Natural killer cell (primary cell): ENCODE measurements around the gene ZBTB43. TPM values are rescaled to one million over a fixed set of nuclear protein-coding genes. Genes with fewer than 3 reads are reported as not detected.

Experiments
- ATAC-seq, 3 donors: fragments of 150-1000 bp in 2 of 3; fragments of 200-7000 bp in 1 of 3; cut with Tn5 transposase; 1 replicate in 1 of 3; 2 replicates in 2 of 3; pipeline ENCODE4 v1.10.0; 2021; ENCODE audit warnings: mild to moderate bottlenecking in 2 of 3, moderate library complexity in 2 of 3
- DNase-seq, 2 donors: peaks; one replicate each; pipeline versions ENCODE4 v3.0.0 to v3.0.0-alpha.2; 2013 to 2021; ENCODE audit warnings: mixed read lengths in 1 of 2
- H3K27ac ChIP-seq: one replicate; pipeline ENCODE4 v1.5.1; 2013; ENCODE audit warnings: mild to moderate bottlenecking, low read length
- H3K27me3 ChIP-seq: one replicate; pipeline ENCODE4 v1.6.1; 2013; ENCODE audit warnings: low read length; ENCODE audit not compliant: control insufficient read depth, insufficient read depth
- H3K36me3 ChIP-seq: one replicate; pipeline ENCODE4 v1.6.1; 2013; ENCODE audit warnings: low read length; ENCODE audit not compliant: control insufficient read depth, insufficient read depth
- H3K4me1 ChIP-seq: one replicate; pipeline ENCODE4 v1.6.1; 2013; ENCODE audit warnings: low read length; ENCODE audit not compliant: control insufficient read depth, insufficient read depth
- H3K4me3 ChIP-seq: one replicate; pipeline ENCODE4 v1.5.1; 2013; ENCODE audit warnings: low read length
- H3K9me3 ChIP-seq: one replicate; pipeline ENCODE4 v1.6.1; 2013; ENCODE audit warnings: low read length; ENCODE audit not compliant: control insufficient read depth, insufficient read depth
- H3K27ac Mint-ChIP-seq, 2 donors: one replicate each; pipeline ENCODE4 v1.8.0; 2022; ENCODE audit warnings: mild to moderate bottlenecking in 2 of 2, mixed read lengths in 2 of 2, moderate library complexity in 1 of 2
- H3K27me3 Mint-ChIP-seq, 2 donors: one replicate each; pipeline ENCODE4 v1.8.0; 2022; ENCODE audit warnings: low read depth in 2 of 2, mixed read lengths in 2 of 2
- H3K36me3 Mint-ChIP-seq: one replicate; pipeline ENCODE4 v1.8.0; 2022; ENCODE audit warnings: mixed read lengths
- H3K4me1 Mint-ChIP-seq, 2 donors: one replicate each; pipeline ENCODE4 v1.8.0; 2022; ENCODE audit warnings: mixed read lengths in 2 of 2
- H3K4me3 Mint-ChIP-seq: one replicate; pipeline ENCODE4 v1.8.0; 2022; ENCODE audit warnings: mild to moderate bottlenecking, moderate library complexity, mixed read lengths
- H3K9me3 Mint-ChIP-seq, 2 donors: one replicate each; pipeline ENCODE4 v1.8.0; 2022; ENCODE audit warnings: mixed read lengths in 2 of 2
- WGBS: methylation state at CpG from one replicate; pipeline ENCODE4 v1.1.7; 2013; ENCODE audit warnings: missing lambda C conversion rate; ENCODE audit not compliant: insufficient coverage; 5-methylcytosine and 5-hydroxymethylcytosine counted together
- intact Hi-C: fragments of 100-400 bp; cut with micrococcal nuclease; formaldehyde crosslinking; loops from one replicate; pipeline ENCODE4 v1.14.2; 2022
- total RNA-seq, 4 donors: library from RNA; stranded (reverse); fragments of 120-200 nt in 1 of 4; gene quantifications; one replicate each; pipeline versions ENCODE4 v1.2.3 to v1.2.4, GENCODE V29; 2013 to 2022
- TF ChIP-seq, protein P1 (sequence below): fragments of 200-600 bp; IDR thresholded peaks from one replicate; pipeline ENCODE4 v1.8.0; 2022; ENCODE audit warnings: antibody characterized with exemption

Gene ZBTB43
- total RNA-seq, 3 donors from 2014 or later (not counting 1 experiment from before 2014, with no cell fraction given) = 42.1 to 61.0 (median 57.2) TPM

- no peaks in the 10 kb centered on the region for H3K4me1 ChIP-seq
- H3K27ac ChIP-seq = no peak overlapping the region
- H3K9me3 ChIP-seq = no peaks in the 10 kb centered on the region
- no peak for ATAC-seq
- no peak for DNase-seq
- Mint-ChIP-seq H3K9me3 (no peaks in the 10 kb centered on the region), H3K4me1 (peaks cover 27 to 40% of the 10 kb centered on the region in 2 donors), H3K27me3 (no peaks in the 10 kb centered on the region), H3K27ac (no peak overlapping the region), H3K36me3 (no peaks in the 10 kb centered on the region), H3K4me3 (no peak overlapping the region)
- no peaks in the 10 kb centered on the region for H3K27me3 ChIP-seq
- TF ChIP-seq, protein P1, sequence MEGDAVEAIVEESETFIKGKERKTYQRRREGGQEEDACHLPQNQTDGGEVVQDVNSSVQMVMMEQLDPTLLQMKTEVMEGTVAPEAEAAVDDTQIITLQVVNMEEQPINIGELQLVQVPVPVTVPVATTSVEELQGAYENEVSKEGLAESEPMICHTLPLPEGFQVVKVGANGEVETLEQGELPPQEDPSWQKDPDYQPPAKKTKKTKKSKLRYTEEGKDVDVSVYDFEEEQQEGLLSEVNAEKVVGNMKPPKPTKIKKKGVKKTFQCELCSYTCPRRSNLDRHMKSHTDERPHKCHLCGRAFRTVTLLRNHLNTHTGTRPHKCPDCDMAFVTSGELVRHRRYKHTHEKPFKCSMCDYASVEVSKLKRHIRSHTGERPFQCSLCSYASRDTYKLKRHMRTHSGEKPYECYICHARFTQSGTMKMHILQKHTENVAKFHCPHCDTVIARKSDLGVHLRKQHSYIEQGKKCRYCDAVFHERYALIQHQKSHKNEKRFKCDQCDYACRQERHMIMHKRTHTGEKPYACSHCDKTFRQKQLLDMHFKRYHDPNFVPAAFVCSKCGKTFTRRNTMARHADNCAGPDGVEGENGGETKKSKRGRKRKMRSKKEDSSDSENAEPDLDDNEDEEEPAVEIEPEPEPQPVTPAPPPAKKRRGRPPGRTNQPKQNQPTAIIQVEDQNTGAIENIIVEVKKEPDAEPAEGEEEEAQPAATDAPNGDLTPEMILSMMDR = no peak
- no peak overlapping the region for H3K4me3 ChIP-seq
- H3K36me3 ChIP-seq = peaks cover 7% of the 10 kb centered on the region
- 97% methylated on average over 7 of the region's 7 CpGs for WGBS
- intact Hi-C loops = no loop called here
Observed at GRCh38 chr9:126827227-126827626, 22.4 kb downstream of the ZBTB43 start.

- DNase-seq (no peak), ATAC-seq (no peak)
- Mint-ChIP-seq H3K4me3 (no peak overlapping the region), H3K27ac (no peak overlapping the region), H3K27me3 (no peaks in the 10 kb centered on the region), H3K36me3 (peaks cover 17% of the 10 kb centered on the region), H3K9me3 (no peaks in the 10 kb centered on the region), H3K4me1 (peaks cover 31 to 41% of the 10 kb centered on the region in 2 donors)
- TF ChIP-seq, protein P1 = no peak
- Histone ChIP-seq H3K27me3 (no peaks in the 10 kb centered on the region), H3K4me3 (no peak overlapping the region), H3K4me1 (no peaks in the 10 kb centered on the region), H3K36me3 (peaks cover 25% of the 10 kb centered on the region), H3K27ac (no peak overlapping the region), H3K9me3 (no peaks in the 10 kb centered on the region)
- no CpG with 5 or more reads among the region's 1 CpG for WGBS
- intact Hi-C loops = no loop called here
Observed at GRCh38 chr9:126829035-126829434, 24.2 kb downstream of the ZBTB43 start.

DNA sequence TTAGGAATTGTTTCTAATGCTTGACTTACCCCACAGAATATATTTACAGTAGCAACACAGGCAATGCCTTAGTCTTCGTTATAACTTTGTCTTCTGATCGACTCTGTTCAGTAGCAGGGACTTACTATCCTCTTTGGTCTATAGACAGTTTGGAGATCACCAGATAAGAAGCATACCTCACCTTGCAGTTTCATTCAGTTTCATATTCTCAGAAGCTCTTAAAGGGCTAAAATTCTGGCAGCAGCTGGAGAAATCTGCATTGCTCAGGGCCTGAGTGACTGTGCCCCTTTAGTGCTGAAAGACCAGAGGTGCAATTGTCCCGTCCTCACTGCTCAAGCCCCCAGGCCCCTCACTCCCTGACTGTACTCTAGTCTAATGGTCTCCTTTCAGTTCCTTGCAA lies 26.0 kb downstream of the ZBTB43 start:
- no peak for ATAC-seq
- H3K4me3 ChIP-seq = no peak overlapping the region
- H3K9me3 ChIP-seq = no peaks in the 10 kb centered on the region
- peaks cover 29% of the 10 kb centered on the region for H3K36me3 ChIP-seq
- DNase-seq = no peak
- H3K27me3 ChIP-seq = no peaks in the 10 kb centered on the region
- no peaks in the 10 kb centered on the region for H3K4me1 ChIP-seq
- no peak overlapping the region for H3K27ac ChIP-seq
- Mint-ChIP-seq H3K4me3 (no peak overlapping the region), H3K4me1 (peaks cover 38 to 47% of the 10 kb centered on the region in 2 donors), H3K36me3 (peaks cover 26% of the 10 kb centered on the region), H3K9me3 (no peaks in the 10 kb centered on the region), H3K27me3 (no peaks in the 10 kb centered on the region), H3K27ac (peak overlapping the region in 1 of 2 donors; percentile 38)
- intact Hi-C loops = no loop called here
- TF ChIP-seq, protein P1 = no peak
- 83% methylated on average over 3 of the region's 3 CpGs for WGBS

- 98% methylated on average over 9 of the region's 9 CpGs for WGBS
- Mint-ChIP-seq H3K9me3 (no peaks in the 10 kb centered on the region), H3K4me1 (peaks cover 40 to 44% of the 10 kb centered on the region in 2 donors), H3K4me3 (no peak overlapping the region), H3K36me3 (peaks cover 26% of the 10 kb centered on the region), H3K27ac (no peak overlapping the region), H3K27me3 (no peaks in the 10 kb centered on the region)
- TF ChIP-seq, protein P1 = no peak
- peaks cover 34% of the 10 kb centered on the region for H3K36me3 ChIP-seq
- no peaks in the 10 kb centered on the region for H3K9me3 ChIP-seq
- intact Hi-C loops = no loop called here
- no peak overlapping the region for H3K27ac ChIP-seq
- DNase-seq (no peak), ATAC-seq (no peak)
- H3K4me1 ChIP-seq = no peaks in the 10 kb centered on the region
- H3K4me3 ChIP-seq = no peak overlapping the region
- no peaks in the 10 kb centered on the region for H3K27me3 ChIP-seq
Observed at GRCh38 chr9:126832440-126832839, 27.6 kb downstream of the ZBTB43 start.
